A549 (cell line): Measurements from ENCODE around the gene ENPP4. TPM values are rescaled to one million over a fixed set of nuclear protein-coding genes. Genes with fewer than 3 reads are reported as not detected.
"Not testable (repeated sequence)": the region's sequence is repeated elsewhere in the genome, so short reads cannot be mapped to it uniquely, and the experiment has no call there.

Experiments used
- ATAC-seq, 2 experiments: fragments of 200-7000 bp in 1 of 2; fragments of >200 bp in 1 of 2; cut with Nextera tagmentation in 1 of 2; cut with Tn5 transposase in 1 of 2; 3 replicates each; pipeline versions ENCODE4 v1.8.0 to v1.9.1; 2018 to 2020; ENCODE audit warnings: mild to moderate bottlenecking in 1 of 2, moderate library complexity in 1 of 2
- CTCF ChIA-PET: fragments of 300-600 bp; sonication (Branson Sonifier 250); formaldehyde crosslinking; extraction: SDS; loops from one replicate; lab custom pipeline; 2021; ENCODE audit warnings: antibody characterized with exemption, inconsistent platforms; lab: Yijun Ruan, JAX
- POLR2A ChIA-PET: fragments of 350-600 bp; formaldehyde crosslinking; extraction: SDS; loops from one replicate; lab custom pipeline; 2021; ENCODE audit warnings: antibody characterized with exemption, inconsistent platforms; lab: Yijun Ruan, JAX
- DNase-seq, 2 experiments: peaks; one replicate each; pipeline versions ENCODE4 v3.0.0 to v3.0.0-alpha.2; 2011 to 2016; ENCODE audit warnings: low read depth in 1 of 2, low spot score in 1 of 2
- FAIRE-seq: peaks from 2 replicates; lab custom pipeline; 2011; peaks lifted over from hg19 to GRCh38; lab: Jason Lieb, UNC
- H3K27ac ChIP-seq, 2 experiments: fragments of >200 bp; sonication (Bioruptor Twin); formaldehyde crosslinking; 3 replicates each; pipeline ENCODE4 v1.5.1; 2016 to 2017
- H3K4me1 ChIP-seq: fragments of >200 bp; sonication (Bioruptor Twin); formaldehyde crosslinking; 3 replicates; pipeline ENCODE4 v1.6.1; 2016
- H3K4me2 ChIP-seq: fragments of >200 bp; sonication (Bioruptor Twin); formaldehyde crosslinking; 3 replicates; pipeline ENCODE4 v1.6.1; 2016
- H3K4me3 ChIP-seq: fragments of >200 bp; sonication (Bioruptor Twin); formaldehyde crosslinking; 3 replicates; pipeline ENCODE4 v1.5.1; 2016
- H3K9me3 ChIP-seq: fragments of >200 bp; sonication (Bioruptor Twin); formaldehyde crosslinking; 3 replicates; pipeline ENCODE4 v1.6.1; 2016
- BCL3 ChIP-seq: fragments of >200 bp; sonication (Bioruptor Twin); formaldehyde crosslinking; IDR thresholded peaks from 3 replicates; pipeline ENCODE4 v1.6.1; 2016
- CBX2 ChIP-seq: fragments of 200-600 bp; sonication (generic); IDR thresholded peaks from 2 replicates; pipeline ENCODE4 v1.6.1; 2016; ENCODE audit warnings: low read depth, mild to moderate bottlenecking, borderline replicate concordance
- CBX8 ChIP-seq: fragments of 200-600 bp; sonication (generic); IDR thresholded peaks from 2 replicates; pipeline ENCODE4 v1.6.1; 2016
- CEBPB ChIP-seq, 2 experiments: fragments of >200 bp in 1 of 2; sonication (Bioruptor Twin) in 1 of 2; formaldehyde crosslinking in 1 of 2; IDR thresholded peaks; 2 replicates each; pipeline ENCODE4 v1.6.1; 2012 to 2016
- CHD4 ChIP-seq: fragments of 200-600 bp; sonication (generic); IDR thresholded peaks from 2 replicates; pipeline ENCODE4 v1.6.1; 2016; ENCODE audit warnings: antibody characterized with exemption, mild to moderate bottlenecking, borderline replicate concordance
- CTCF ChIP-seq: fragments of >200 bp; sonication (Bioruptor Twin); formaldehyde crosslinking; IDR thresholded peaks from 3 replicates; pipeline ENCODE4 v1.5.1; 2016
- EHF ChIP-seq: fragments of 250-450 bp; sonication (Bioruptor Pico); IDR thresholded peaks from 2 replicates; pipeline ENCODE4 v1.5.0; 2020; ENCODE audit warnings: mild to moderate bottlenecking
- ESRRA ChIP-seq: fragments of 150-350 bp; IDR thresholded peaks from 2 replicates; pipeline ENCODE4 v1.6.1; 2014; ENCODE audit warnings: mild to moderate bottlenecking, low read length, borderline replicate concordance
- FOSL2 ChIP-seq, 2 experiments: fragments of 450-650 bp in 1 of 2; fragments of >200 bp in 1 of 2; sonication (Bioruptor Twin) in 1 of 2; formaldehyde crosslinking; IDR thresholded peaks; 2 replicates each; pipeline versions ENCODE4 v1.5.0 to v1.6.1; 2016 to 2020; ENCODE audit warnings: mild to moderate bottlenecking in 1 of 2, moderate library complexity in 1 of 2
- FOXS1 ChIP-seq: fragments of 250-450 bp; sonication (Bioruptor Pico); IDR thresholded peaks from 2 replicates; pipeline ENCODE4 v1.5.0; 2020; ENCODE audit warnings: mild to moderate bottlenecking, moderate library complexity
- HOXA7 ChIP-seq: fragments of 250-450 bp; sonication (Bioruptor Pico); IDR thresholded peaks from 2 replicates; pipeline ENCODE4 v1.5.0; 2020; ENCODE audit warnings: mild to moderate bottlenecking, moderate library complexity
- JUN ChIP-seq, 2 experiments: fragments of >200 bp; sonication (Bioruptor Twin); formaldehyde crosslinking; IDR thresholded peaks; 2 replicates in 1 of 2; 3 replicates in 1 of 2; pipeline ENCODE4 v1.6.1; 2016 to 2017
- JUNB ChIP-seq: fragments of >200 bp; sonication (Bioruptor Twin); formaldehyde crosslinking; IDR thresholded peaks from 2 replicates; pipeline ENCODE4 v1.6.1; 2016
- MAFK ChIP-seq: fragments of 450-650 bp; IDR thresholded peaks from 2 replicates; pipeline ENCODE4 v1.6.1; 2014; ENCODE audit not compliant: partially characterized antibody
- POLR2A ChIP-seq: IDR thresholded peaks from 2 replicates; pipeline ENCODE4 v1.6.1; 2012; ENCODE audit warnings: mild to moderate bottlenecking, low read length
- RARB ChIP-seq: fragments of 250-450 bp; sonication (Bioruptor Pico); IDR thresholded peaks from 2 replicates; pipeline ENCODE4 v1.8.0; 2021; ENCODE audit warnings: mild to moderate bottlenecking, moderate library complexity
- RFX5 ChIP-seq: fragments of 450-650 bp; IDR thresholded peaks from 2 replicates; pipeline ENCODE4 v1.7.1; 2014; ENCODE audit warnings: antibody characterized with exemption, mild to moderate bottlenecking, moderate library complexity
- RNF2 ChIP-seq: fragments of 200-600 bp; sonication (generic); IDR thresholded peaks from 2 replicates; pipeline ENCODE4 v1.6.1; 2016; ENCODE audit warnings: low read depth, mild to moderate bottlenecking, antibody characterized with exemption, moderate library complexity, borderline replicate concordance
- SMC3 ChIP-seq: fragments of >200 bp; sonication (Bioruptor Twin); formaldehyde crosslinking; IDR thresholded peaks from 3 replicates; pipeline ENCODE4 v1.6.1; 2018; ENCODE audit warnings: inconsistent platforms
- TFCP2L1 ChIP-seq: fragments of 250-450 bp; sonication (Bioruptor Pico); IDR thresholded peaks from 2 replicates; pipeline ENCODE4 v1.5.0; 2021; ENCODE audit warnings: mild to moderate bottlenecking
- ZC3H11A ChIP-seq: fragments of 450-650 bp; IDR thresholded peaks from 2 replicates; pipeline ENCODE4 v1.6.1; 2014; ENCODE audit warnings: antibody characterized with exemption, mild to moderate bottlenecking
- ZFP36 ChIP-seq: fragments of 450-650 bp; IDR thresholded peaks from 2 replicates; pipeline ENCODE4 v1.6.1; 2014; ENCODE audit warnings: borderline replicate concordance; ENCODE audit not compliant: partially characterized antibody
- ZNF302 ChIP-seq: fragments of 250-450 bp; sonication (Bioruptor Pico); IDR thresholded peaks from 2 replicates; pipeline ENCODE4 v1.9.0; 2021; ENCODE audit warnings: inconsistent platforms, mild to moderate bottlenecking, moderate library complexity
- WGBS: methylation state at CpG from one replicate; pipeline ENCODE4 v1.1.6; 2017; ENCODE audit errors: missing lambda C conversion rate; 5-methylcytosine and 5-hydroxymethylcytosine counted together
- polyA plus RNA-seq, 4 experiments: library from polyadenylated mRNA; depleted of rRNA in 3 of 4; stranded (reverse); fragments of >200 nt; fragmentation: RNase III in 1 of 4; extraction: RNeasy Plus Mini Kit Qiagen cat#74134 plus additional on column Dnase treatment in 1 of 4; gene quantifications; 2 replicates in 3 of 4; 3 replicates in 1 of 4; pipeline ENCODE4 v1.2.3, GENCODE V29; 2011 to 2017

Gene ENPP4
- polyA plus RNA-seq, 2 of the 4 experiments (the other 2 are of a cell fraction), result 0.65 to 1.0 TPM

GRCh38 chr6:46118157-46118556, 11.6 kb upstream of the ENPP4 start:
- no peak overlapping the region for H3K27ac ChIP-seq
- no peak for ATAC-seq
- TF ChIP-seq ZNF302 (CRISPR knock-in tag), result no peak
- no peak for TF ChIP-seq TFCP2L1 (CRISPR knock-in tag)
- TF ChIP-seq MAFK, result no peak
- TF ChIP-seq CHD4, result no peak
- TF ChIP-seq ZFP36, result no peak
- H3K4me2 ChIP-seq, result no peak overlapping the region
- ChIA-PET CTCF (interaction anchor here (1.0 kb wide), 1 partner anchor 28 kb away, joined by 3 read pairs; no protein-coding TSS in a partner anchor), POLR2A (no interaction called here)
- FAIRE-seq, result no peak
- H3K9me3 ChIP-seq, result no peaks in the 10 kb centered on the region
- WGBS, result 31% methylated on average over 1 of the region's 1 CpG
- H3K4me3 ChIP-seq, result no peak overlapping the region
- DNase-seq, result no peak
- H3K4me1 ChIP-seq, result no peaks in the 10 kb centered on the region

GRCh38 chr6:46118836-46119235, 11.0 kb upstream of the ENPP4 start:
- WGBS, result 11% methylated on average over 3 of the region's 3 CpGs
- Histone ChIP-seq H3K27ac (no peak overlapping the region), H3K4me3 (no peak overlapping the region)
- no peak for TF ChIP-seq CEBPB (IDR thresholded peaks at IDR 0.05)
- TF ChIP-seq POLR2A, result no peak
- no peak for TF ChIP-seq CTCF
- TF ChIP-seq FOXS1 (CRISPR knock-in tag), result no peak
- no peak for TF ChIP-seq HOXA7 (CRISPR knock-in tag)
- no peak for TF ChIP-seq JUNB
- TF ChIP-seq RFX5, result no peak
- TF ChIP-seq ESRRA, result no peak
- TF ChIP-seq CBX8, result no peak
- TF ChIP-seq ZNF302 (CRISPR knock-in tag), result no peak
- TF ChIP-seq ZC3H11A, result no peak
- TF ChIP-seq RNF2, result no peak
- TF ChIP-seq CHD4, result no peak
- TF ChIP-seq BCL3, result no peak
- TF ChIP-seq SMC3, result no peak
- TF ChIP-seq FOSL2 (IDR thresholded peaks at IDR 0.05), result no peak
- TF ChIP-seq FOSL2 (CRISPR knock-in tag; IDR thresholded peaks at IDR 0.05), result no peak
- TF ChIP-seq CBX2, result no peak
- no peak for TF ChIP-seq EHF
- no peak for TF ChIP-seq JUN (IDR thresholded peaks at IDR 0.05)
- no peak for TF ChIP-seq RARB (CRISPR knock-in tag)
- TF ChIP-seq, all 56 proteins: peak for 0
- FAIRE-seq, result no peak
- H3K4me1 ChIP-seq, result no peaks in the 10 kb centered on the region
- ATAC-seq, result no peak
- DNase-seq, result no peak
- no peak overlapping the region for H3K4me2 ChIP-seq
- no peaks in the 10 kb centered on the region for H3K9me3 ChIP-seq
- ChIA-PET POLR2A (no interaction called here), CTCF (no interaction called here)

GRCh38 chr6:46119679-46120078, 10.1 kb upstream of the ENPP4 start:
- FAIRE-seq, ATAC-seq, DNase-seq, POLR2A ChIA-PET, H3K9me3 ChIP-seq, H3K27ac ChIP-seq, H3K4me3 ChIP-seq, H3K4me1 ChIP-seq, CTCF ChIA-PET, H3K4me2 ChIP-seq: not testable (repeated sequence)
- 0% methylated on average over 2 of the region's 5 CpGs for WGBS
